ENCODE measurements around the gene KLRC1.
"Not testable (repeated sequence)": the region's sequence is repeated elsewhere in the genome, so short reads cannot be mapped to it uniquely, and the experiment has no call there.

GRCh38 chr12:10446052-10446451 is 7.1 kb downstream of the KLRC1 start:
- not testable (repeated sequence) for TF ChIP-seq USF1 (IDR thresholded peaks at IDR 0.05; ENCODE audit: borderline replicate concordance, extremely low read length, insufficient read depth, low read depth, low read length); CTCF (IDR thresholded peaks at IDR 0.05 in 2 of 3, conservative IDR thresholded peaks at IDR 0.05 in 1 of 3; ENCODE audit: control insufficient read depth in 2 of 3, extremely low read depth in 1 of 3, insufficient read depth in 1 of 3, low read depth in 3 of 3, low read length in 3 of 3); ATF2 (IDR thresholded peaks at IDR 0.05; ENCODE audit: low read length); NFIC (IDR thresholded peaks at IDR 0.05; ENCODE audit: low read depth, low read length); BRCA1 (IDR thresholded peaks at IDR 0.05; ENCODE audit: low read depth, low read length); KDM1A (IDR thresholded peaks at IDR 0.05; ENCODE audit: borderline replicate concordance)
